Liver (tissue), 3 donors: ENCODE measurements around the gene ANKDD1B.

ENCODE experiments used
- EGR1 ChIP-seq, 2 donors: IDR thresholded peaks; 2 replicates each; pipeline ENCODE4 v1.6.1; 2016 to 2018; ENCODE audit warnings: antibody characterized with exemption in 2 of 2, low read depth in 2 of 2
- GABPA ChIP-seq, 2 donors: IDR thresholded peaks in 1 of 2; conservative IDR thresholded peaks in 1 of 2; 2 replicates each; pipeline ENCODE4 v1.6.1; 2016; ENCODE audit warnings: antibody characterized with exemption in 2 of 2, mild to moderate bottlenecking in 1 of 2, moderate library complexity in 1 of 2
- RAD21 ChIP-seq, 2 donors: IDR thresholded peaks; 2 replicates each; pipeline ENCODE4 v1.6.1; 2016; ENCODE audit warnings: antibody characterized with exemption in 2 of 2, mild to moderate bottlenecking in 2 of 2
- RXRA ChIP-seq, 2 donors: IDR thresholded peaks; 2 replicates each; pipeline ENCODE4 v1.6.1; 2017 to 2018; ENCODE audit warnings: antibody characterized with exemption in 2 of 2, mild to moderate bottlenecking in 1 of 2
- SP1 ChIP-seq: IDR thresholded peaks from 2 replicates; pipeline ENCODE4 v1.6.1; 2018; ENCODE audit warnings: antibody characterized with exemption, mild to moderate bottlenecking
- YY1 ChIP-seq: IDR thresholded peaks from 2 replicates; pipeline ENCODE4 v1.6.1; 2016; ENCODE audit warnings: antibody characterized with exemption, mild to moderate bottlenecking
- TF ChIP-seq, protein P1 (sequence below): fragments of 150-350 bp; IDR thresholded peaks from 2 replicates; pipeline ENCODE4 v1.5.1; 2017; ENCODE audit warnings: improper control_type of control experiment, low read depth, low read length; ENCODE audit not compliant: missing input control
- TF ChIP-seq, protein P2 (sequence below): IDR thresholded peaks from 2 replicates; pipeline ENCODE4 v1.6.1; 2016; ENCODE audit warnings: antibody characterized with exemption, mild to moderate bottlenecking
- donor health status: healthy.
- donor health status: healthy.

DNA sequence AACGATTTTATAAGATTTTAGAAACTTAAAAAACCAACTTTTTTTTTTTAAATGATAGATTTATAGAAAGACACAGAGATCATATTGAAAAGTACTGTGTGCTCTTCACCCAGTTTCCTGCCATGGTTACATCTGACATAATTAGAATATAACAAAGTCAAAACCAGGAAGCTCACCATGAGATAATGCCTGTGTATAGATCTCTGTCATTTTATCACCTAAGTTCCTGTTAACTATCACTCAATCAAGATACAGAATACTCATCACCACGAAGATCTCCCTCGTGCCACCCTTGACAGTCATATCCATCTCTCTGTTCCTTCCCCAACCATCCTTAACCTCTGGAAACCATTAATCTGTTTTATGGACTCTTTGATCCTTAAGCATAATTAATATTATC lies 66.9 kb downstream of the ANKDD1B start:
- TF ChIP-seq, protein P1, sequence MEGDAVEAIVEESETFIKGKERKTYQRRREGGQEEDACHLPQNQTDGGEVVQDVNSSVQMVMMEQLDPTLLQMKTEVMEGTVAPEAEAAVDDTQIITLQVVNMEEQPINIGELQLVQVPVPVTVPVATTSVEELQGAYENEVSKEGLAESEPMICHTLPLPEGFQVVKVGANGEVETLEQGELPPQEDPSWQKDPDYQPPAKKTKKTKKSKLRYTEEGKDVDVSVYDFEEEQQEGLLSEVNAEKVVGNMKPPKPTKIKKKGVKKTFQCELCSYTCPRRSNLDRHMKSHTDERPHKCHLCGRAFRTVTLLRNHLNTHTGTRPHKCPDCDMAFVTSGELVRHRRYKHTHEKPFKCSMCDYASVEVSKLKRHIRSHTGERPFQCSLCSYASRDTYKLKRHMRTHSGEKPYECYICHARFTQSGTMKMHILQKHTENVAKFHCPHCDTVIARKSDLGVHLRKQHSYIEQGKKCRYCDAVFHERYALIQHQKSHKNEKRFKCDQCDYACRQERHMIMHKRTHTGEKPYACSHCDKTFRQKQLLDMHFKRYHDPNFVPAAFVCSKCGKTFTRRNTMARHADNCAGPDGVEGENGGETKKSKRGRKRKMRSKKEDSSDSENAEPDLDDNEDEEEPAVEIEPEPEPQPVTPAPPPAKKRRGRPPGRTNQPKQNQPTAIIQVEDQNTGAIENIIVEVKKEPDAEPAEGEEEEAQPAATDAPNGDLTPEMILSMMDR: no peak
- no peak for TF ChIP-seq YY1
- TF ChIP-seq EGR1 (IDR thresholded peaks at IDR 0.05; ENCODE audit: low read depth in 2 of 2): no peak
- no peak for TF ChIP-seq SP1
- no peak for TF ChIP-seq RAD21 (IDR thresholded peaks at IDR 0.05)
- TF ChIP-seq RXRA (IDR thresholded peaks at IDR 0.05): no peak
- TF ChIP-seq, protein P2, sequence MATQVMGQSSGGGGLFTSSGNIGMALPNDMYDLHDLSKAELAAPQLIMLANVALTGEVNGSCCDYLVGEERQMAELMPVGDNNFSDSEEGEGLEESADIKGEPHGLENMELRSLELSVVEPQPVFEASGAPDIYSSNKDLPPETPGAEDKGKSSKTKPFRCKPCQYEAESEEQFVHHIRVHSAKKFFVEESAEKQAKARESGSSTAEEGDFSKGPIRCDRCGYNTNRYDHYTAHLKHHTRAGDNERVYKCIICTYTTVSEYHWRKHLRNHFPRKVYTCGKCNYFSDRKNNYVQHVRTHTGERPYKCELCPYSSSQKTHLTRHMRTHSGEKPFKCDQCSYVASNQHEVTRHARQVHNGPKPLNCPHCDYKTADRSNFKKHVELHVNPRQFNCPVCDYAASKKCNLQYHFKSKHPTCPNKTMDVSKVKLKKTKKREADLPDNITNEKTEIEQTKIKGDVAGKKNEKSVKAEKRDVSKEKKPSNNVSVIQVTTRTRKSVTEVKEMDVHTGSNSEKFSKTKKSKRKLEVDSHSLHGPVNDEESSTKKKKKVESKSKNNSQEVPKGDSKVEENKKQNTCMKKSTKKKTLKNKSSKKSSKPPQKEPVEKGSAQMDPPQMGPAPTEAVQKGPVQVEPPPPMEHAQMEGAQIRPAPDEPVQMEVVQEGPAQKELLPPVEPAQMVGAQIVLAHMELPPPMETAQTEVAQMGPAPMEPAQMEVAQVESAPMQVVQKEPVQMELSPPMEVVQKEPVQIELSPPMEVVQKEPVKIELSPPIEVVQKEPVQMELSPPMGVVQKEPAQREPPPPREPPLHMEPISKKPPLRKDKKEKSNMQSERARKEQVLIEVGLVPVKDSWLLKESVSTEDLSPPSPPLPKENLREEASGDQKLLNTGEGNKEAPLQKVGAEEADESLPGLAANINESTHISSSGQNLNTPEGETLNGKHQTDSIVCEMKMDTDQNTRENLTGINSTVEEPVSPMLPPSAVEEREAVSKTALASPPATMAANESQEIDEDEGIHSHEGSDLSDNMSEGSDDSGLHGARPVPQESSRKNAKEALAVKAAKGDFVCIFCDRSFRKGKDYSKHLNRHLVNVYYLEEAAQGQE: no peak
- no peak for TF ChIP-seq GABPA (IDR thresholded peaks at IDR 0.05 in 1 of 2, conservative IDR thresholded peaks at IDR 0.05 in 1 of 2)
